SK-N-MC (cell line): ENCODE data around the gene THADA.

Source experiments
- DNase-seq: peaks from one replicate; pipeline ENCODE4 v3.0.0-alpha.2; 2011; ENCODE audit warnings: low read depth, low spot score
- H3K27ac ChIP-seq: fragments of 200-600 bp; sonication (generic); 2 replicates; pipeline ENCODE4 v1.5.1; 2016; ENCODE audit warnings: mixed run types
- H3K36me3 ChIP-seq: fragments of 200-600 bp; sonication (generic); 2 replicates; pipeline ENCODE4 v1.6.1; 2017; ENCODE audit warnings: antibody characterized with exemption, low read length, mixed read lengths; ENCODE audit not compliant: insufficient read depth
- H3K4me3 ChIP-seq: fragments of 200-600 bp; sonication (generic); 2 replicates; pipeline ENCODE4 v1.5.1; 2016
- H3K9ac ChIP-seq: fragments of 200-600 bp; sonication (generic); 2 replicates; pipeline ENCODE4 v1.8.0; 2017; ENCODE audit warnings: mixed run types, mixed read lengths; ENCODE audit not compliant: insufficient read length
- H3K9me3 ChIP-seq: fragments of 200-600 bp; sonication (generic); 2 replicates; pipeline ENCODE4 v1.6.1; 2017; ENCODE audit warnings: low read depth, mild to moderate bottlenecking, antibody characterized with exemption, low read length, moderate library complexity, mixed read lengths
- EZH2 ChIP-seq: fragments of 200-600 bp; sonication (generic); IDR thresholded peaks from one replicate; pipeline ENCODE4 v1.6.1; 2017; ENCODE audit warnings: antibody characterized with exemption
- FOXP2 ChIP-seq: optimal IDR thresholded peaks from 2 replicates; pipeline ENCODE3; 2011; ENCODE audit warnings: mild to moderate bottlenecking, moderate library complexity; ENCODE audit not compliant: insufficient read depth; ENCODE audit errors: extremely low read length, control extremely low read depth
- POLR2AphosphoS5 ChIP-seq: IDR thresholded peaks from 2 replicates; pipeline ENCODE4 v1.6.1; 2012; ENCODE audit warnings: mild to moderate bottlenecking, low read depth, low read length, borderline replicate concordance

Gene THADA

DNA sequence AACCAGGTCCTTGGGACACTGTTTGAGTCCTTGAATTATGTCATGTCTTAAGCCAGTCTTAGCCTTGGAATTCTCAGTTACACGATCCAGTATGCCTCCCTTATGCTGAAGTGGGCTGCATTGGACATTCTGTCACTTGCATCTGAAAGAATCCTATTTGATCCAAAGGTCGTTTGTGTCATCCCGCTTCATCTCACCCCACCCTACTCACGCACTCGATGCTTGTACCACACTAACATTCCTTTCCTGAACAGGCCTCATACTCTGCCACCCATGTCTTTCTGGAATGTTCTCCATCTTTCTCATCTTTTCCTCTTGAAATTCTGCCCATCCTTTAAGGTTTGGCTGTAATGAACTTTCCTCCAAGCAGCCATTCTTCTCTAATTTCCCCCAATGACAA, 341.5 kb downstream of the THADA start:
- Histone ChIP-seq H3K36me3 (0 out of 2 replicates have a peak, but pooled peaks cover 3% of the 10 kb centered on the region), H3K9me3 (no peaks in the 10 kb centered on the region), H3K9ac (no peak overlapping the region), H3K4me3 (no peak overlapping the region), H3K27ac (no peak overlapping the region)
- DNase-seq: no peak
- TF ChIP-seq POLR2AphosphoS5 (no peak), FOXP2 (no peak), EZH2 (no peak)

DNA sequence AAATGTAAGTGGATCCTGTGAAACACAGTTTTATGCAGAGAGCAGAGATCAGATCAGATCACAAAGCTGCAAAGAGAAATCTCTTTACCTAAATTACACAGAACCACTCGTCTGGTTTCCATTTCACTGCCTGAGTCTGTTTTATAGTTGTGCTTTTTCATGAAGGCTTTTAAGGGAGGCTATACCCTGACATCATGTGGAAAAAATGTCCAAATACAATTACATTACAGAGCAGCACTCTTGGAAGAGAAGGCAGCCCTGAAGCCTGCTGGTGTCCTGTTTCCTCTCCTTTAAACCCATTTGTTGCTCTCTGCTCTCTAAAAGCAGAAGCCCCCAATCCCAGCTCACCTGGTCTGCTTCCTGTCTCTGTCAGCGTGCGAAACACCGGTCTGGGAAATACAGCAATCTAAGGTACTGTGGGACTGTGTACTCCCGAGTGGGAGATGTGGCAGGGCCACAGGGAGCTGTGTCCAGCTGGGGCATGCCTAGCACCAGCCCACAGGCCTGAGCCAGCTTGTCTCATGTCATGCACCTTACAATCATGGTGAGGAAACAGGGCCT, 344.6 kb downstream of the THADA start:
- no peak for TF ChIP-seq EZH2
- no peak for TF ChIP-seq FOXP2
- TF ChIP-seq POLR2AphosphoS5: no peak
- no peak overlapping the region for H3K4me3 ChIP-seq
- DNase-seq: no peak
- no peak overlapping the region for H3K9ac ChIP-seq
- H3K36me3 ChIP-seq: no peaks in the 10 kb centered on the region
- no peaks in the 10 kb centered on the region for H3K9me3 ChIP-seq
- no peak overlapping the region for H3K27ac ChIP-seq

DNA sequence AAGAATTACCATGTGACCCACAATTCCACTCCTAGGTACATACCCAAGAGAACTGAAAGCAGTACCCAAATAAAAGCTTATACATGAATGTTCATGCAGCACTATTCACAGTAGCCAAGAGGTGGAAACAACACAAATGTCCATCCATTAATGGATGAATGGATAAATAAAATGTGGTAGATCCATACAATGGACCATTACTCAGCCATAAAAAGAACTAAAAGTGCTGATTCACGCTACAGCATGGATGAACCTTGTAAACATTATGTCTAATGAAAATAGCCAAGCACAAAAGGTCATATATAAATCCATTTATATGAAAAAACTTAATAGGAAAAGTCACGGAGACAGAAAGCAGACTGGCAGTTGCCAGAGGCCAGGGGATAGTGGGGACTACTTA, 345.8 kb downstream of the THADA start:
- Histone ChIP-seq H3K4me3 (no peak overlapping the region), H3K36me3 (no peaks in the 10 kb centered on the region), H3K9ac (no peak overlapping the region), H3K27ac (no peak overlapping the region), H3K9me3 (no peaks in the 10 kb centered on the region)
- DNase-seq: no peak
- TF ChIP-seq EZH2 (no peak), FOXP2 (no peak)

DNA sequence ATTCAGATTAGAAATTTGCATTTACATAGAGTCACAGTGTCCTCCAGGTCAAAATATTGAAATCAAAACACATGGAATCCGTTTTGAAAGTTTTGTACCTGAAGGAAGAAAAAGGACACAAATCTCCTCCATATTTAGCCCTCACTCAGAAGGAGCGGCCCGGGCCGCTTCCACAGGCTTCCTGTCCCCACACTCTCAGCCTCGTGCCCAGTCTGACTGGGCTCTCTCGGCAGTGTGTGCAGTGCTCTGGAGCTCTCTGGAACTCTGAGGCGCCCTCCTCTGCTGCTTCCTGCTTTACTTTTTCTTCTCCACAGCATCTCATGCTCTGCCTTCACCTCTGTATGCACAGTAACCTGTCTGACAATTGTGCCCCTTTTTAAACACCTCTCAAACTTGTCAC, 347.2 kb downstream of the THADA start:
- TF ChIP-seq EZH2: no peak
- TF ChIP-seq POLR2AphosphoS5: no peak
- no peak for TF ChIP-seq FOXP2
- Histone ChIP-seq H3K27ac (no peak overlapping the region), H3K36me3 (no peaks in the 10 kb centered on the region), H3K4me3 (no peak overlapping the region), H3K9me3 (no peaks in the 10 kb centered on the region), H3K9ac (no peak overlapping the region)
- DNase-seq: no peak

DNA sequence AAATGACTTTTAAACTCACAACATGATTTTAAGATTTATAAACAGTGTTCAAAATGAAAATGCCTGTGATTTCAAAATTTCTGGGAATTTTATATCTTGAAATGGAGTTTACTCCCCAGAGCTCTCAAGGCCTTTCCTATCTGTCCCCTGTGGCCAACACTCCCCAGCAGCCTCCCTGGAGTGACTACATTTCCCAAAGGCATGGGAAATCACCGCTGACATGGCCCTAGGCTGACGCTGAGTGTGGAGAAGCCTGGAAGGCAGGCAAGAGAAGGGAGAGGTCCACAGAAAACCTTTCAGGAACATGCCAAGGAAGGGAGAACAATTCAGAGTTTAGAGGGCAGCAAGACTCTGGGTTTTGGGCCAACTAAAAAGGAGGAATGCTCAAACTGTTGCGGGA, 349.2 kb downstream of the THADA start:
- H3K9ac ChIP-seq: no peak overlapping the region
- no peaks in the 10 kb centered on the region for H3K9me3 ChIP-seq
- no peak overlapping the region for H3K4me3 ChIP-seq
- DNase-seq: no peak
- TF ChIP-seq FOXP2 (no peak), EZH2 (no peak), POLR2AphosphoS5 (no peak)
- H3K36me3 ChIP-seq: no peaks in the 10 kb centered on the region
- no peak overlapping the region for H3K27ac ChIP-seq

DNA sequence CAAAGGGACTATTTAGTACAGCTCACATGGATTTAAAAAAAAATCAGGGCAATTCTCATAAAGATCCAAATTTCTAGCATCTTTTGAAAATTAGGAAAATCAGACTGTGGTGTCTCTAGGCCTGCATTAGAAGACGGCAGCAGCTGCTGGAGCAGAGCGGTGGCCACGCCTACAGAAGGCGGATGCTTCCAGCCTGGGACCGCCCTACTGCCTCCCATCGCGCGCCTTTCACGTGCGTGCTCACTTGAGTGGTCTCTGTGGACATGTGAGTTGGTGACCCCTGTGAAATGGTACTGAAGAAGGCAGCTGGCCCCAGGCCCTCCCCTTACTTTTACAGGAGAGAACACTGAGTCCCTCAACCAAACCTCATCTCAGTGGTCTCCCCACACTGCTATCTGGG, 354.3 kb downstream of the THADA start:
- Histone ChIP-seq H3K9me3 (no peaks in the 10 kb centered on the region), H3K4me3 (no peak overlapping the region), H3K9ac (no peak overlapping the region), H3K27ac (no peak overlapping the region), H3K36me3 (no peaks in the 10 kb centered on the region)
- TF ChIP-seq FOXP2: no peak
- TF ChIP-seq POLR2AphosphoS5: no peak
- no peak for TF ChIP-seq EZH2
- DNase-seq: no peak

DNA sequence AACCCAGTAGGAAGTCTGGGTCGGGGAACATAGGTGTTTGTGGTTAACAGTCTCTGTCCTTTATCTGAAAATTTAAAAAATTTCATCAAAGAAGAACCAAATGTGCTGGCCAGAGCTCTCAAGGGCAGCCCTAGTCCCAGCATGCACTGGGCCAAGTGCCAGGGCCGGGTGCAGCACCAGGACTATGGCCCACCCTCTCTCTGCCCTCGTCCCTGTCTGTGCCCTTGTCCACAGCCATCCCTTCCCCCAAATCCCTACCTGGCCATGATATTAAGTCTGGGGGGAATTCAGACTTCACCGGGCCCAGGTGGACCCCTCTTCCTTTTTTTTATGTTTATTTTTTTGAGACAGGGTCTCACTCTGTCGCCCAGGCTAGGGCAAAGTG, 355.1 kb downstream of the THADA start:
- no peak overlapping the region for H3K27ac ChIP-seq
- no peaks in the 10 kb centered on the region for H3K36me3 ChIP-seq
- TF ChIP-seq EZH2: no peak
- no peak for TF ChIP-seq FOXP2
- TF ChIP-seq POLR2AphosphoS5: no peak
- H3K4me3 ChIP-seq: no peak overlapping the region
- DNase-seq: no peak
- no peak overlapping the region for H3K9ac ChIP-seq
- H3K9me3 ChIP-seq: no peaks in the 10 kb centered on the region

DNA sequence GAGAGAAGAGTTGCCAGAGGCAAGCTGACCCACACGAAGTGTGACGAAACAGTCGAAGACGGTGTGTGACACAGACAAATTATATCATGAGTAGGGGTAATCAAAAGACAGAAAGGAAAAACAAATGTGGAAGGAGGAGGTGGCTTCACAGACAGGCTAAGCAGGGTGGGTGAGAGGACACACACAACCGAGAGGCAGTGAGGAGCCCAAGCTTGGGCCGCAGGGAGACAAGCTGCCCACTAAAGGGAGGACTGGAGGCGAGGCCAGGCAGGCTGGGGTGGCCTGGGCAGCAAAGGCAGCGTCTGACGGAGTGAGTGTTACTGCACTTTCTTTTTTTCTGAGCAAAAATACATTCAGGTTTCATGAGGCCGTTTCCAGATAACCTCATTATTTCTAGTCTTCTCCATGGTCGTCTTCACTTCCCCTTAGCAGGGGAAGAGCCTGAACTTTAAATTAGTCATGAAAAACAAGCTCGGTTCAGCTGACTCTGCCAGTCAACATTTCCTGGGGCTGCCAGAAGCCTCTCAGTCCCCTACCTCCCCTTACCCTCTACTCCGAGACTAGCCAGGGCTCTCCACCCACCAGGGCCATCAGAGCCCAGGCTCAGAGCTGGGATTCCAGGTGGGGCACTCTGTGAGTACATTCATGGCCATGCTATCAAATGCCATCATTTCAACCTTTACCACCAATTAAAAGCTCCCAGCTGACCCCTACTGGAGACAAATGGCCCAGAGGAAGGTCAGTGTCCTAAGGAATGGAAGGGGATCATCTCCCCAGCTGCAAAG, 355.7 kb downstream of the THADA start:
- Histone ChIP-seq H3K4me3 (no peak overlapping the region), H3K9ac (no peak overlapping the region), H3K9me3 (no peaks in the 10 kb centered on the region), H3K36me3 (no peaks in the 10 kb centered on the region), H3K27ac (no peak overlapping the region)
- no peak for DNase-seq
- TF ChIP-seq POLR2AphosphoS5 (no peak), EZH2 (no peak), FOXP2 (no peak)
